HG02588 (cell line): Measurements from ENCODE around the gene ZKSCAN5.
A peak's percentile ranks its signal among the peaks of the same experiment; 100 is the strongest.

ENCODE experiments used
- ATAC-seq: cut with Tn5 transposase; IDR thresholded peaks from one replicate; pipeline ENCODE4 v1.9.1; 2021; ENCODE audit warnings: mild to moderate bottlenecking, moderate library complexity; ENCODE audit not compliant: unreplicated experiment

The ZKSCAN5 gene

GRCh38 chr7:99504603-99505323 lies at the start of gene ZKSCAN5:
ZKSCAN5 (plus strand) TSS chr7:99504662; CDS start chr7:99506045, 1,383 bp downstream.
- peak; percentile 79 for ATAC-seq

GRCh38 chr7:99455874-99456273 lies 48.6 kb upstream of the ZKSCAN5 start:
- no peak for ATAC-seq

- ATAC-seq = no peak
Observed at GRCh38 chr7:99456288-99456687, 48.2 kb upstream of the ZKSCAN5 start.

GRCh38 chr7:99457050-99457649 lies 47.3 kb upstream of the ZKSCAN5 start:
- no peak for ATAC-seq

GRCh38 chr7:99457650-99458493 lies 46.6 kb upstream of the ZKSCAN5 start:
- no peak for ATAC-seq

GRCh38 chr7:99459087-99459486 lies 45.4 kb upstream of the ZKSCAN5 start:
- ATAC-seq = no peak

GRCh38 chr7:99460651-99461050 lies 43.8 kb upstream of the ZKSCAN5 start:
- no peak for ATAC-seq

GRCh38 chr7:99461221-99461620 lies 43.2 kb upstream of the ZKSCAN5 start:
- ATAC-seq = no peak

GRCh38 chr7:99465421-99465768 lies 39.1 kb upstream of the ZKSCAN5 start:
- ATAC-seq = no peak

- ATAC-seq = no peak
Observed at GRCh38 chr7:99468336-99468918, 36.0 kb upstream of the ZKSCAN5 start.

GRCh38 chr7:99469381-99470065 lies 34.9 kb upstream of the ZKSCAN5 start:
- no peak for ATAC-seq

GRCh38 chr7:99472561-99473314 lies 31.7 kb upstream of the ZKSCAN5 start, which contains the start of gene ZNF789:
ZNF789 (plus strand) TSS chr7:99472890; CDS start chr7:99476457, 3,567 bp downstream.
- ATAC-seq = peak; percentile 95

- ATAC-seq = no peak
Observed at GRCh38 chr7:99473315-99473596, 31.2 kb upstream of the ZKSCAN5 start.

GRCh38 chr7:99476107-99476506 lies 28.4 kb upstream of the ZKSCAN5 start:
- no peak for ATAC-seq

GRCh38 chr7:99478464-99479440 lies 25.7 kb upstream of the ZKSCAN5 start:
- ATAC-seq = no peak

- no peak for ATAC-seq
Observed at GRCh38 chr7:99485094-99485493, 19.4 kb upstream of the ZKSCAN5 start.

GRCh38 chr7:99489235-99489634 lies 15.2 kb upstream of the ZKSCAN5 start:
- no peak for ATAC-seq

GRCh38 chr7:99490878-99491277 lies 13.6 kb upstream of the ZKSCAN5 start:
- ATAC-seq = no peak

- ATAC-seq = no peak
Observed at GRCh38 chr7:99493823-99494222, 10.6 kb upstream of the ZKSCAN5 start.
